GM15510 (cell line): Measurements from ENCODE around the gene LAMA4.

Source experiments
- POLR2A ChIP-seq: IDR thresholded peaks from 3 replicates; pipeline ENCODE4 v1.6.1; 2011; ENCODE audit warnings: borderline replicate concordance; ENCODE audit not compliant: insufficient read length; ENCODE audit errors: extremely low read depth

LAMA4 gene

GRCh38 chr6:112237066-112237465 is 17.3 kb downstream of the LAMA4 start:
- TF ChIP-seq POLR2A: no peak

- TF ChIP-seq POLR2A: no peak
These were observed 18.4 kb downstream of the LAMA4 start for GRCh38 chr6:112235956-112236355.

GRCh38 chr6:112234601-112235000 is 19.8 kb downstream of the LAMA4 start:
- no peak for TF ChIP-seq POLR2A

GRCh38 chr6:112233847-112234246 is 20.5 kb downstream of the LAMA4 start:
- no peak for TF ChIP-seq POLR2A

DNA sequence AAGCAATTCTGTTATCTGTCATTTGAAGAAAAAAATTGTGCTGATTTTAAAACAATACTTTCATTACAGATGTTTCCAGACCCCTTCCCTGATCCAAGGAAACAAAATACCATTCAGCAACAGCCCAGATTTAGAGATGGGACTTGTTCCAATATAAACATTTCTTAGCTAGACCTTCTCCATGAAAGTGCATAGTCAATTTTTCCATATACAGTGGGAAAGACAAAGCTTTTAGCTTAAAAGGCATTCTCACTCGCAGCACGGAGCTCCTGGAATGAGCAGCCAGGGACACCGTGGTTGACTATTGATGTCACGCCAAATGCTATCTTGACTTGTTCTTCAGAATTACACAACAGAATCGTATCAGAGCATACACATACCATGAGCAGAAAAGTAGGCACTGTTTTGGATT is 21.5 kb downstream of the LAMA4 start:
- TF ChIP-seq POLR2A: no peak

GRCh38 chr6:112231594-112232060 is 22.7 kb downstream of the LAMA4 start:
- no peak for TF ChIP-seq POLR2A

DNA sequence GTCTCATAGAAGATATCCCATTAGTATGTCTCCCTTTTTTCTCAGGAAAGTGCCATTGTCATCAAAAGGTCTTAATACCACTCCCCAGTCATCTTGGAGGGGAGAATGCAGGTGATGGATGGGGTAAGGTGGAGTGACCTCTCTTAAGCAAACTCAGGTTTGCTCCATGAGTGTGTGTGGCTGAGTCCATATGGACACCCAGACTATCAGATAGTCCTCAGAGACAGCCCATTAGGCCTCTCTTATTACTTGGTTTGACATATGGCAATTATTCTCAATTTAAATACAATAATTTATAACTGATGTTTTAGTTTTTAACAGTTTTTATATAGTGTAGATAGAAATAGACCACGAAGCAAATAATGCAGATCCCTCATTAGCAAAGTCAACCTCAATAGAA is 23.2 kb downstream of the LAMA4 start:
- TF ChIP-seq POLR2A: no peak

GRCh38 chr6:112228480-112229332 is 25.7 kb downstream of the LAMA4 start:
- TF ChIP-seq POLR2A: no peak

- no peak for TF ChIP-seq POLR2A
These were observed 26.4 kb downstream of the LAMA4 start for GRCh38 chr6:112227992-112228391.

DNA sequence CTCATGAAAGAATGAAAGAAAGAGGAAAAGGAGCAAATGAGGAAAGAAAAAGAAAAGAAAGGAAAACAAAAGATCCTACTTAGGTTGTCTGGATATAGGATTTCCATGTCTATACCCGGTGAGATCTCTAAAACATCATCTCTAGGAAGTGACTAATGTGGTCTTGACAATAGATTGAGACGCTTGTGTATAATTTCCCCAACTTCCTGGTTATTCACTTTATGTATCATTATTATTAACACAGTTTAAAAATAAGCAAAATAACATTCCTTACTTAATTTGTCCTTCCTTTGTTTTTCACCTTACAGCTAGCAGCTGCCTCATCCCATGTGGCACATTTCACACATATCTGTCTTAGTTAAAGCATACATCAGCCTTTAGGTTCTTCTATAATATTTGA is 27.0 kb downstream of the LAMA4 start:
- no peak for TF ChIP-seq POLR2A

DNA sequence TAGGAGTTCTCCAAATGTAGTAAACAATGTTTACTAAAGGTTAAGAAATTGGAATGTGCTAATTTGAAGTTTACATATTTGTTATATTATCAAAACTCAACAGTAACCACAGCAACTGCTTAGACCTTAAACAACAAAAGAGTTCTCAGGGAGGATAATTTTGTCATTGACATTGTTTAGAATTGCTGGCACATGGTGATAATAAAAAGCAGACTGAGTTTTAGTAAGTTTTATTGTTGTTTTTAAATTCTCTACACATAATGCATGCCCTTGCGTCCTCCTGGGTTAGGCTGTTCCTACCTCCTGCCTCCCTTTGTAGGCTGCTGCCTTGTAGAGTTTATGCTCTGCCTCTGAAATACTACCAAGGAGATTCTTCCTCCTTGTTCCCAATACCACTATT is 28.7 kb downstream of the LAMA4 start:
- no peak for TF ChIP-seq POLR2A

DNA sequence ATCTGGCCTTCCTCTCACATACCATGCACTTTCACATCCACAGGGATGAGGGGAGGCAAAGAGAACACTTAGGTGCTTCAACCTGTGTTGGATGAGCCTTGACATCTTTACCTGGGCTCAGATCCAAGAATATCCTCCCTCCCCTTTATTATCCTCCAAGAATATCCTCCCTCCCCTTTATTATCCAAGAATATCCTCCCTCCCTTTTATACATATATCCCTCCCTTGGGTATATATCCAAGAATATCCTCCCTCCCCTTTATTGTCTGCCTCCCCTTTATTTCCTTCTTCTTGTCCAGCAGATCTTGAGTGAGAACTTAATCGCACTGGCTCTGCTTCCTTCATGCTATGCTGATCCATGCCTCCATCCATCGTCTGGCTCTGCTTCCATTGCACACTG is 30.3 kb downstream of the LAMA4 start:
- no peak for TF ChIP-seq POLR2A

GRCh38 chr6:112223070-112223861 is 31.1 kb downstream of the LAMA4 start:
- TF ChIP-seq POLR2A: no peak

GRCh38 chr6:112221981-112222852 is 32.1 kb downstream of the LAMA4 start:
- TF ChIP-seq POLR2A: no peak

DNA sequence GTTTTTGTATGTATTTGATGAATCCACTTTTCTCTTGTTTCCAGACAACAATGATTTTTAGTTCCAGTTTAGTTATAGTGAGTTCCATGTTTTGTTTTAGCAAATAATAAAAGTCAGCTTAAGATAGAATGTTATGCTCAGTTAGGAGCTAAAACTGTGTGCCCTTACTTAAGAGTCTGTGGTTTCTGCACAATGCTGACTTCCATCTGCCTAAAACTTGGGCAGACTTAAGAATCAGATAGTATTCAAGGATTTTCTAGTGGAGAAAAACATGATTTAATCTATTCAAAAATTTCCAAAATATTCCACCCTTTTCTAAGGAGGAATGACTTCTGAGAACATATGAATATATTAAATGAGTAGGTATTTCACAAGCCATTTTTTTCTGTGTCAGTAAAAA is 32.8 kb downstream of the LAMA4 start:
- TF ChIP-seq POLR2A: no peak
